ENCODE measurements around the gene ANXA5. TPM values are rescaled to one million over a fixed set of nuclear protein-coding genes. Genes with fewer than 3 reads are reported as not detected.

ANXA5 gene
- total RNA-seq, 1 donor from 2014 or later: 203 TPM

DNA sequence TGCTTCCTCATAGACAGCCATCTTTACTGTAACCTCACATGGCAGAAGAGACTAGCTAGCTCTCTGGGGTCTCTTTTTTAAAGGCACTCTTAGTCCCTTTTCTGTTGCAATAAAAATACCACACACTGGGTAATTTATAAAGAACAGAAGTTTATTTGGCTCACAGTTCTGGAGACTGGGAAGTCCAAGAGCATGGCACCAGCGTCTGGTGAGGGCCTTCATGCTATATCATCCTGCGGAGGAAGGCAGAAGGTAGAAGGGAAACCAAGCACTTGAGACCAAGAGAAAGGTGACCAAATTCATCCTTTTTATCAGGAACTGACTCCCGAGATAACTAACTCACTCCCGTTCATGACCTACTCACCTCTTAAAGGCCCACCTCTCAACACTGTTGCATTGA lies 5.4 kb upstream of the ANXA5 start:
- Histone ChIP-seq H3K27ac (no peak overlapping the region), H3K4me1 (peaks cover 0 to 8% of the 10 kb centered on the region in 2 donors), H3K4me3 (no peak overlapping the region), H3K27me3 (no peaks in the 10 kb centered on the region), H3K9me3 (no peaks in the 10 kb centered on the region), H3K36me3 (no peaks in the 10 kb centered on the region)
- DNase-seq (ENCODE audit: low spot score in 2 of 2): no peak
- intact Hi-C loops (cut with DNase I): no loop called here
- TF ChIP-seq, protein P1, sequence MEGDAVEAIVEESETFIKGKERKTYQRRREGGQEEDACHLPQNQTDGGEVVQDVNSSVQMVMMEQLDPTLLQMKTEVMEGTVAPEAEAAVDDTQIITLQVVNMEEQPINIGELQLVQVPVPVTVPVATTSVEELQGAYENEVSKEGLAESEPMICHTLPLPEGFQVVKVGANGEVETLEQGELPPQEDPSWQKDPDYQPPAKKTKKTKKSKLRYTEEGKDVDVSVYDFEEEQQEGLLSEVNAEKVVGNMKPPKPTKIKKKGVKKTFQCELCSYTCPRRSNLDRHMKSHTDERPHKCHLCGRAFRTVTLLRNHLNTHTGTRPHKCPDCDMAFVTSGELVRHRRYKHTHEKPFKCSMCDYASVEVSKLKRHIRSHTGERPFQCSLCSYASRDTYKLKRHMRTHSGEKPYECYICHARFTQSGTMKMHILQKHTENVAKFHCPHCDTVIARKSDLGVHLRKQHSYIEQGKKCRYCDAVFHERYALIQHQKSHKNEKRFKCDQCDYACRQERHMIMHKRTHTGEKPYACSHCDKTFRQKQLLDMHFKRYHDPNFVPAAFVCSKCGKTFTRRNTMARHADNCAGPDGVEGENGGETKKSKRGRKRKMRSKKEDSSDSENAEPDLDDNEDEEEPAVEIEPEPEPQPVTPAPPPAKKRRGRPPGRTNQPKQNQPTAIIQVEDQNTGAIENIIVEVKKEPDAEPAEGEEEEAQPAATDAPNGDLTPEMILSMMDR (IDR thresholded peaks at IDR 0.05): no peak

DNA sequence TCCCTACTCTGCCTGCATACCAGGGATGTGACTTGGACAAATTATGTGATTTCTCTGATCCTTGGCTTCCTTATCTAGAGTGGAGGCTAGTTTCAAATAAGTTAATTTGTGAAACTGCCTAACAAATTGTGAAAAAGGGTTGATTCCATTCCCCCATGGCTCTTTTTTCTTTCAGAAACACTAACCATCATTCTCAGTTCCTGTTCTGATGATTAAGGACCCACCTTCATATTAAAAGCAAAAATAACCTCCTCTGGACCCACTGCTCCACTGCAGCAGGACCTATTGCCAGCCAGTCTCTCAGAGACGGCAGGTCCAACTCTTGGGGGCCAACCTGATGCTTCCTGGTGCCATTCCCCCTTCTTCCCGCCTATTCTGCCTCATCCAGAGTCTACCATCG lies 4.5 kb upstream of the ANXA5 start:
- H3K36me3 ChIP-seq: no peaks in the 10 kb centered on the region
- TF ChIP-seq, protein P1 (IDR thresholded peaks at IDR 0.05): no peak
- no peaks in the 10 kb centered on the region for H3K9me3 ChIP-seq
- no peak for DNase-seq (ENCODE audit: low spot score in 2 of 2)
- no peaks in the 10 kb centered on the region for H3K27me3 ChIP-seq
- no peak overlapping the region for H3K4me3 ChIP-seq
- intact Hi-C loops (cut with DNase I): no loop called here
- peaks cover 0 to 8% of the 10 kb centered on the region in 2 donors for H3K4me1 ChIP-seq
- no peak overlapping the region for H3K27ac ChIP-seq

DNA sequence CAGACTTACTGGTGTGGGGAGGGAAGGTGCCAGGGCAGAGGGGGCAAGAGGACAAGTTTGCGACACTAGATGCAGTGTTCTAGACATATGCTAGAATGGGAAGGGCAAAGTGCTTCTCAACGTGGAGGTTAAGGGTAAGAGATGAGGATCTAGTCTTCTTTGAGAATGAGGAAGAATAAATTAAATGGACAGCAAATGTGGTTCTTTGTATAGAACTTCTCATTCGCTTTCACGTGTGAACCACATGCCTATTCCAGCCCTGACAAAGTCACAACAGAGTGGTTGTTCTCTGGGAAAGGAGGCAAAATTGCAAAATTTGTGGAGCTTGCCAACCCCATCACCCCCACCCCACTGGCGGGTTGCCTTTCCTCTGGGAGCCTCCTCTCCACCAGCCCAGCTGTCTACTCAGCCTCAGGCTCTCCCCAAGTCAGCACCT lies 1.5 kb upstream of the ANXA5 start:
- H3K4me3 ChIP-seq: no peak overlapping the region
- peaks cover 0 to 12% of the 10 kb centered on the region in 2 donors for H3K4me1 ChIP-seq
- no peak for DNase-seq (ENCODE audit: low spot score in 2 of 2)
- intact Hi-C loops (cut with DNase I): loop anchor here (5.0 kb wide), 1 partner anchor 1199 kb away; no protein-coding TSS in a partner anchor
- H3K27ac ChIP-seq: no peak overlapping the region
- no peaks in the 10 kb centered on the region for H3K36me3 ChIP-seq
- TF ChIP-seq, protein P1 (IDR thresholded peaks at IDR 0.05): no peak
- H3K9me3 ChIP-seq: no peaks in the 10 kb centered on the region
- no peaks in the 10 kb centered on the region for H3K27me3 ChIP-seq

DNA sequence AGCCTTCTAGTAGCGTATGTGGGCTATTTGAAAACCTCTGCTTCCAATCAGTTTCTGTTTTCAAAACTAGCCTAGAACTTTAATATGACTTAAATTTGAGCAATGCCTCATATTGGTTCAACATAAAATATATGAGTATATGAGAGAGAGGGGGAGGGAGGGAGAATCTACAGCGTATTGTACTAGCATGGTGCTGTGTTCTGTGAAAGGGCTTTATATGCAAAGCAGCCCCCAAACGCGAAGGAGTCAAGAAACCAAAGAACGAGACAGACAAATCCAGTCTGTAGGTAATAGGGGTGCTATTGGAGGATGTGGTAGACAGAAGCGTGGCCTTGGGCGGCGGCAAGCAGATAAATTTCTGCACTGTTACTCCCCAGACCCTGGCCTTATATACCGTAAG lies 784 bp upstream of the ANXA5 start:
- intact Hi-C loops (cut with DNase I): loop anchor here (1.0 to 5.0 kb wide), 4 partner anchors 14 to 1200 kb away; partner anchors contain the start of gene BBS7
- Histone ChIP-seq H3K27ac (peak overlapping the region; percentile 98 to 100), H3K36me3 (no peaks in the 10 kb centered on the region), H3K4me1 (peaks cover 0 to 14% of the 10 kb centered on the region in 2 donors), H3K27me3 (no peaks in the 10 kb centered on the region), H3K4me3 (peak overlapping the region; percentile 87 to 90), H3K9me3 (no peaks in the 10 kb centered on the region)
- TF ChIP-seq, protein P1 (IDR thresholded peaks at IDR 0.05): no peak
- DNase-seq (ENCODE audit: low spot score in 2 of 2): no peak

DNA sequence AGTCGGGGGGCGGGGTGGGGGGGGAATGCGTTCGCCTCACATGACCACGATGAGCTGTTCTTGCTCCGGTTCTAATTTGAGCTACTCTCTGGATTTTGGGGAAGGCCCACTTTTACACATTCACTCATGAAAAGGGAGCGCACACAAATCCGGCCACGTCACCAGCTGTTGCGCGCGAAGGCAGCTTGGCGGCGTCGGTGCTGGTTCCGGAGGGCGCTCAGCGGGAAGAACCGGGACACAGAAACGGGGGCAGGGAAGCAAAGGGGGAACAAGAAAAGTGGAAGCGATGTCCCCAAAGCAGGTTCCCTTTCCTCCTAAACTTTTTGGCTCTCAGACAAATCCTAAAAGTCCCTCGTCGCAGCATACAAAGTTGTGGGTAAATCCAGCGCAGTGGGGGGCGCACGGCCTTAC lies 605 bp downstream of the ANXA5 start:
- H3K27ac ChIP-seq: peak overlapping the region; percentile 98 to 100
- TF ChIP-seq, protein P1 (IDR thresholded peaks at IDR 0.05): peak; percentile 25 to 48 (median 31)
- intact Hi-C loops (cut with DNase I): loop anchor here (2.0 to 5.0 kb wide), 2 partner anchors 175 to 1201 kb away; partner anchors contain the start of gene BBS7
- no peaks in the 10 kb centered on the region for H3K27me3 ChIP-seq
- no peaks in the 10 kb centered on the region for H3K9me3 ChIP-seq
- peaks cover 0 to 27% of the 10 kb centered on the region in 2 donors for H3K4me1 ChIP-seq
- peak; percentile 79 to 96 for DNase-seq (ENCODE audit: low spot score in 2 of 2)
- peak overlapping the region; percentile 87 to 90 for H3K4me3 ChIP-seq
- H3K36me3 ChIP-seq: no peaks in the 10 kb centered on the region

Data from ascending aorta (tissue), 2 donors.